ENCODE data around the gene ARHGEF33. TPM values are rescaled to one million over a fixed set of nuclear protein-coding genes. Genes with fewer than 3 reads are reported as not detected.

Gene ARHGEF33
- total and polyA plus RNA-seq, 2 of the 13 experiments (the other 11 are each of a cell fraction or from before 2014, with no cell fraction given): 0.04 TPM; not detected in 1

- TF ChIP-seq ATF4 (CRISPR knock-in tag; IDR thresholded peaks at IDR 0.05): peak in 1 of 2 experiments; percentile 40; a peak in 1 of 4 replicates
- no peak for TF ChIP-seq NFYB (CRISPR knock-in tag; IDR thresholded peaks at IDR 0.05)
- TF ChIP-seq NFIC (IDR thresholded peaks at IDR 0.05; ENCODE audit: low read length): peak; percentile 67; the same call in 1 of the 2 replicates
- TF ChIP-seq, protein P1, sequence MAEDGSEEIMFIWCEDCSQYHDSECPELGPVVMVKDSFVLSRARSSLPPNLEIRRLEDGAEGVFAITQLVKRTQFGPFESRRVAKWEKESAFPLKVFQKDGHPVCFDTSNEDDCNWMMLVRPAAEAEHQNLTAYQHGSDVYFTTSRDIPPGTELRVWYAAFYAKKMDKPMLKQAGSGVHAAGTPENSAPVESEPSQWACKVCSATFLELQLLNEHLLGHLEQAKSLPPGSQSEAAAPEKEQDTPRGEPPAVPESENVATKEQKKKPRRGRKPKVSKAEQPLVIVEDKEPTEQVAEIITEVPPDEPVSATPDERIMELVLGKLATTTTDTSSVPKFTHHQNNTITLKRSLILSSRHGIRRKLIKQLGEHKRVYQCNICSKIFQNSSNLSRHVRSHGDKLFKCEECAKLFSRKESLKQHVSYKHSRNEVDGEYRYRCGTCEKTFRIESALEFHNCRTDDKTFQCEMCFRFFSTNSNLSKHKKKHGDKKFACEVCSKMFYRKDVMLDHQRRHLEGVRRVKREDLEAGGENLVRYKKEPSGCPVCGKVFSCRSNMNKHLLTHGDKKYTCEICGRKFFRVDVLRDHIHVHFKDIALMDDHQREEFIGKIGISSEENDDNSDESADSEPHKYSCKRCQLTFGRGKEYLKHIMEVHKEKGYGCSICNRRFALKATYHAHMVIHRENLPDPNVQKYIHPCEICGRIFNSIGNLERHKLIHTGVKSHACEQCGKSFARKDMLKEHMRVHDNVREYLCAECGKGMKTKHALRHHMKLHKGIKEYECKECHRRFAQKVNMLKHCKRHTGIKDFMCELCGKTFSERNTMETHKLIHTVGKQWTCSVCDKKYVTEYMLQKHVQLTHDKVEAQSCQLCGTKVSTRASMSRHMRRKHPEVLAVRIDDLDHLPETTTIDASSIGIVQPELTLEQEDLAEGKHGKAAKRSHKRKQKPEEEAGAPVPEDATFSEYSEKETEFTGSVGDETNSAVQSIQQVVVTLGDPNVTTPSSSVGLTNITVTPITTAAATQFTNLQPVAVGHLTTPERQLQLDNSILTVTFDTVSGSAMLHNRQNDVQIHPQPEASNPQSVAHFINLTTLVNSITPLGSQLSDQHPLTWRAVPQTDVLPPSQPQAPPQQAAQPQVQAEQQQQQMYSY (CRISPR knock-in tag; IDR thresholded peaks at IDR 0.05): no peak
- peak; percentile 74; the same call in 1 of the 2 replicates for TF ChIP-seq ADNP (CRISPR knock-in tag; IDR thresholded peaks at IDR 0.05)
- TF ChIP-seq ZNF121 (CRISPR knock-in tag; IDR thresholded peaks at IDR 0.05): peak; percentile 99
- peak; percentile 86 for TF ChIP-seq POGZ (CRISPR knock-in tag; IDR thresholded peaks at IDR 0.05)
- TF ChIP-seq JUND (CRISPR knock-in tag; IDR thresholded peaks at IDR 0.05): peak; percentile 82
- TF ChIP-seq, protein P2, sequence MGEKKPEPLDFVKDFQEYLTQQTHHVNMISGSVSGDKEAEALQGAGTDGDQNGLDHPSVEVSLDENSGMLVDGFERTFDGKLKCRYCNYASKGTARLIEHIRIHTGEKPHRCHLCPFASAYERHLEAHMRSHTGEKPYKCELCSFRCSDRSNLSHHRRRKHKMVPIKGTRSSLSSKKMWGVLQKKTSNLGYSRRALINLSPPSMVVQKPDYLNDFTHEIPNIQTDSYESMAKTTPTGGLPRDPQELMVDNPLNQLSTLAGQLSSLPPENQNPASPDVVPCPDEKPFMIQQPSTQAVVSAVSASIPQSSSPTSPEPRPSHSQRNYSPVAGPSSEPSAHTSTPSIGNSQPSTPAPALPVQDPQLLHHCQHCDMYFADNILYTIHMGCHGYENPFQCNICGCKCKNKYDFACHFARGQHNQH (CRISPR knock-in tag; IDR thresholded peaks at IDR 0.05): peak; percentile 80
- no peak for TF ChIP-seq PBX2 (CRISPR knock-in tag; IDR thresholded peaks at IDR 0.05)
- peak; percentile 51 for TF ChIP-seq CREB1 (IDR thresholded peaks at IDR 0.05)
- peak; percentile 77 for TF ChIP-seq CREB1 (CRISPR knock-in tag; IDR thresholded peaks at IDR 0.05)
- no peak for TF ChIP-seq NRL (CRISPR knock-in tag; IDR thresholded peaks at IDR 0.05; ENCODE audit: borderline replicate concordance)
- no peak for TF ChIP-seq ZNF335 (CRISPR knock-in tag; IDR thresholded peaks at IDR 0.05)
- TF ChIP-seq ERF (CRISPR knock-in tag; IDR thresholded peaks at IDR 0.05): 0 out of 2 replicates have a peak, but pooled peaks have one; percentile 55
- TF ChIP-seq ZNF430 (CRISPR knock-in tag; IDR thresholded peaks at IDR 0.05): peak; percentile 48; the same call in 1 of the 2 replicates
- peak; percentile 28; the same call in 1 of the 2 replicates for TF ChIP-seq PITX1 (CRISPR knock-in tag; IDR thresholded peaks at IDR 0.05)
- peak; percentile 67 for TF ChIP-seq PPARG (CRISPR knock-in tag; conservative IDR thresholded peaks at IDR 0.05)
- peak; percentile 83 for TF ChIP-seq RARA (CRISPR knock-in tag; IDR thresholded peaks at IDR 0.05)
- 0 out of 2 replicates have a peak, but pooled peaks have one; percentile 45 for TF ChIP-seq ZNF263 (CRISPR knock-in tag; IDR thresholded peaks at IDR 0.05)
- TF ChIP-seq ZNF292 (CRISPR knock-in tag; IDR thresholded peaks at IDR 0.05; ENCODE audit: borderline replicate concordance, low read depth): peak; percentile 76
- no peak for TF ChIP-seq CBX5 (CRISPR knock-in tag; IDR thresholded peaks at IDR 0.05; ENCODE audit: borderline replicate concordance)
- peak; percentile 73 for TF ChIP-seq DPF2 (CRISPR knock-in tag; IDR thresholded peaks at IDR 0.05; ENCODE audit: borderline replicate concordance, low read depth)
- TF ChIP-seq ZBTB7B (CRISPR knock-in tag; IDR thresholded peaks at IDR 0.05): 0 out of 2 replicates have a peak, but pooled peaks have one; percentile 21
- TF ChIP-seq KMT2B (CRISPR knock-in tag; IDR thresholded peaks at IDR 0.05): 0 out of 2 replicates have a peak, but pooled peaks have one; percentile 43
Observed at GRCh38 chr2:38907743-38908562, 18.3 kb downstream of the ARHGEF33 start (continued).
